Loucy (cell line): ENCODE results near the gene ANKRD27.

Source experiments
- EZH2phosphoT487 ChIP-seq: fragments of 200-600 bp; IDR thresholded peaks from 2 replicates; pipeline ENCODE4 v1.6.1; 2018; ENCODE audit warnings: antibody characterized with exemption, mild to moderate bottlenecking, moderate library complexity, borderline replicate concordance
- TF ChIP-seq, protein P1 (sequence below): fragments of 200-600 bp; sonication (generic); conservative IDR thresholded peaks from 2 replicates; pipeline ENCODE4 v1.5.1; 2014; ENCODE audit warnings: mild to moderate bottlenecking, antibody characterized with exemption, low read length

DNA sequence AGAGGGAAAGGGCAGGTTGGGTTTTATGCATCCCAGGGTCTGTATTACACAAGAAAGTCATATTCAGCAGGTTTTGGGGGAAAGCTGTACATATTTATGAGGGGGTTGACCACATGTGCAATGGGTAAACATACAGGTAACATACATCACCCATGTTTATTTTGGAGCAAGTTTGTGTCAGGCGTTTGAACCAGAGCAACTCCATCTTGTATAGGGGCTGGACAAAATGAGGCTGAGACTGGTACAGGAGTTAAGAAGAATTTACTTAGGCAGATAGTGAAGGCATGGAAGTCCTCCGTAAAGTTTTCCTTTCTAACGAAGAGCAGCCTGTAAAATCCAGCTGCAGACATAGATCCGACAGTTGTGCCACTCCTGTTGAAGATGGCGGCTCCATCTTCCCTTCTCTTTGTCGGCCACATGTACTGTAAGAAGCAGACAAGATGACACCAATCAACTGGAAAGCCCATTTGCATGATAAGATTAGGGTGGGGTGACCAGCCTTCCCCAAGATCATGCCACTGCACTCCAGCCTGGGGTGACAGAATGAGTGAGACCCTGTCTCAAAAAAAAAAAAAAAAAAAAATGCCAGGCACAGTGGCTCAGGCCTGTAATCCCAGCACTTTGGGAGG, 12.0 kb upstream of the ANKRD27 start:
- TF ChIP-seq, protein P1, sequence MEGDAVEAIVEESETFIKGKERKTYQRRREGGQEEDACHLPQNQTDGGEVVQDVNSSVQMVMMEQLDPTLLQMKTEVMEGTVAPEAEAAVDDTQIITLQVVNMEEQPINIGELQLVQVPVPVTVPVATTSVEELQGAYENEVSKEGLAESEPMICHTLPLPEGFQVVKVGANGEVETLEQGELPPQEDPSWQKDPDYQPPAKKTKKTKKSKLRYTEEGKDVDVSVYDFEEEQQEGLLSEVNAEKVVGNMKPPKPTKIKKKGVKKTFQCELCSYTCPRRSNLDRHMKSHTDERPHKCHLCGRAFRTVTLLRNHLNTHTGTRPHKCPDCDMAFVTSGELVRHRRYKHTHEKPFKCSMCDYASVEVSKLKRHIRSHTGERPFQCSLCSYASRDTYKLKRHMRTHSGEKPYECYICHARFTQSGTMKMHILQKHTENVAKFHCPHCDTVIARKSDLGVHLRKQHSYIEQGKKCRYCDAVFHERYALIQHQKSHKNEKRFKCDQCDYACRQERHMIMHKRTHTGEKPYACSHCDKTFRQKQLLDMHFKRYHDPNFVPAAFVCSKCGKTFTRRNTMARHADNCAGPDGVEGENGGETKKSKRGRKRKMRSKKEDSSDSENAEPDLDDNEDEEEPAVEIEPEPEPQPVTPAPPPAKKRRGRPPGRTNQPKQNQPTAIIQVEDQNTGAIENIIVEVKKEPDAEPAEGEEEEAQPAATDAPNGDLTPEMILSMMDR, result no peak
- no peak for TF ChIP-seq EZH2phosphoT487
